Activated CD4-positive, alpha-beta T cell treated with anti-CD3 and anti-CD28 coated beads for 36 hours (primary cell): ENCODE results near the gene SFMBT1. TPM values are rescaled to one million over a fixed set of nuclear protein-coding genes. Genes with fewer than 3 reads are reported as not detected.
A peak's percentile ranks its signal among the peaks of the same experiment; 100 is the strongest.

ENCODE experiments used
- ATAC-seq: fragments of 200-7000 bp; cut with Tn5 transposase; one replicate; pipeline ENCODE4 v1.10.0; 2021; ENCODE audit warnings: mild to moderate bottlenecking, moderate library complexity
- CTCF ChIA-PET: fragments of 350-600 bp; sonication (Branson Sonifier 250); formaldehyde crosslinking; loops from one replicate; lab custom pipeline; 2021; ENCODE audit warnings: antibody characterized with exemption; lab: Charles Lee
- POLR2A ChIA-PET: fragments of 350-600 bp; sonication (Branson Sonifier 250); formaldehyde crosslinking; loops from one replicate; lab custom pipeline; 2021; ENCODE audit warnings: antibody characterized with exemption, inconsistent platforms; lab: Charles Lee
- DNase-seq: peaks from one replicate; pipeline ENCODE4 v3.0.0-alpha.2; 2020
- H3K27ac Mint-ChIP-seq: one replicate; pipeline ENCODE4 v1.8.0; 2021; ENCODE audit warnings: mixed read lengths
- H3K27me3 Mint-ChIP-seq: one replicate; pipeline ENCODE4 v1.8.0; 2021; ENCODE audit warnings: mixed read lengths
- H3K36me3 Mint-ChIP-seq: one replicate; pipeline ENCODE4 v1.8.0; 2021; ENCODE audit warnings: low read depth, mixed read lengths
- H3K4me1 Mint-ChIP-seq: one replicate; pipeline ENCODE4 v1.8.0; 2021; ENCODE audit warnings: mixed read lengths
- H3K4me3 Mint-ChIP-seq: one replicate; pipeline ENCODE4 v1.8.0; 2021; ENCODE audit warnings: mild to moderate bottlenecking, moderate library complexity, mixed read lengths
- H3K9me3 Mint-ChIP-seq: one replicate; pipeline ENCODE4 v1.8.0; 2021; ENCODE audit warnings: low read depth, mixed read lengths
- intact Hi-C, 2 experiments: fragments of 100-400 bp; cut with DNase I in 1 of 2; cut with micrococcal nuclease in 1 of 2; formaldehyde crosslinking; loops; one replicate each; pipeline versions ENCODE4 v1.14.2 to v1.15.1; 2022 to 2024; cut with DNase I, micrococcal nuclease
- total RNA-seq, 2 experiments: library from RNA; stranded (reverse); gene quantifications; one replicate each; pipeline ENCODE4 v1.2.3, GENCODE V29; 2021

Gene SFMBT1
- total RNA-seq, 2 experiments from 2014 or later: 14.5 to 20.3 TPM

DNA sequence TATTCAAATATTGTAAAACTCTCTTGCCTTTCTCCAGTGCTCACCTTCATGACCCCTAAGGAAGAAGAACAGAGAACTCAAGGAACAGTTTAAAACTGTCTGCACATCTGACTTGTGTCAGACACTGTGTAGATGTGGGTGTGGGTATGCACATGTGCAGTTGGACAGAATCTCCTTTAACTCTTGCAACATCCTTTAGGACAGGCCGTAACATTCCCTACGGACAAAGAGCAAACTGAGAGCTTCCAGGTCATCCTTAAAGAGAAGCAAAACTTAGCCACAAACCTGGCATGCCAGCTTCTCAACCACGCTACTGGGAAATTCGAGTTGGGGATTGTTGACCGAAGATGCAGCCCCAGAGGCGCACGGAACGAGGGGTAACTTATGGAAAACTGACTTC, 4.1 kb upstream of the SFMBT1 start:
- intact Hi-C loops: loop anchor here (10.0 kb wide), 2 partner anchors 345 to 835 kb away; partner anchors contain the start of genes ACTR8 (in 1 of the 2), GLT8D1 (in 1 of the 2) and SPCS1 (in 1 of the 2)
- POLR2A ChIA-PET: no interaction called here
- CTCF ChIA-PET: no interaction called here

DNA sequence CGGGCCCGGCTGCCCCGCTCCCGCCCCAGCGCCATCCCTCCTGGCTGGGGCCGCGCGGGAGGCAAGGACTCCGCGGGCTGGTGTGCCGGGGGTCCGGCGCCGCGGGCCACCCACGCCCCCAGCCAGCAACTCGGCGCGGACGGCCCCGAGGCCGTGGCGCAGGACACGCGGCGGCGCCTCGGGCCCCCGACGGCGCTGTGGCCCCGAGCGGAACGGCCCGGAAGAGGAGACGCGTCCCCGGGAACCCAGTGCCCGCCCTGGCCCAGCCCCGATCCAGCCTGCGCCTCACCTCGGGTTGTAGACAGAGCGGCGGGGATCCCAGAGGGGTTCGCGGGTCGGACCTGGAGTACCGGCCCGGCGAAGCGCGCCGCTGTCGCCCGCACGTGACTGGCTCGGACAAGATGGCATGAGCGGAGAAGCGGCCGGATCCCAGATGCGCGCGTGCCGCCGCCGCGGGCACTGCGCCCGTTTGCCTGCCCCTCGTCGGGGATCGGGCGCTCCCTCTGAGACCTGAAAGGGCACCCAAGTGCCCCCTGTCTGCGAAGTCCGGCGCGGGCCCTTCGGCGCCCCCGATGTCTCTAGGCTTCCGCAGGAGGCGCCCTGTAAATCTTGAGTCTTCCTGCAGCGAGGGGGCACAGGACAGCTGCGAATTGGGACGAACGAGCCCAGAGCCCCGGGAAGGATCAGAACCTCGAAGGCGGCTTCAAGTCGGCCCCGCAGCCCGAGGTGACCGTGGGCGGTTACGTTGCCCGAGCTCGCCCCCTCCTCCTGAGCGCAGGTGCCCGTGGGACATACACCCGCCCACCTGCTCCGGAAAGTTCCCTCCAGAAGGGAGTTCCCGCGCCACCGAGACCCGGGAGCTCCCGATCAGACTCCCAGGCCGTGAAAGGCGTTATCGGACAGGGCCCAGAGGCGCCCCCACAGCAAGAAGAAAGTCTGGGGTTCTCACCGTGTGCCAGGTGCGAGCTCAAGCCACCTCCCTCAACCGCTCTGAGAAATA, 598 bp upstream of the SFMBT1 start:
- Mint-ChIP-seq H3K27me3 (no peaks in the 10 kb centered on the region), H3K36me3 (peaks cover 5% of the 10 kb centered on the region), H3K9me3 (no peaks in the 10 kb centered on the region), H3K27ac (peak overlapping the region; percentile 78), H3K4me3 (peak overlapping the region; percentile 72), H3K4me1 (peaks cover 37% of the 10 kb centered on the region)
- DNase-seq: peak; percentile 76
- ChIA-PET POLR2A (interaction anchor here (0.6 to 0.7 kb wide), 5 partner anchors 54 to 354 kb away, joined by 3 to 10 read pairs (median 4); no protein-coding TSS in a partner anchor), CTCF (interaction anchor here (0.8 to 1.9 kb wide), 5 partner anchors 9 to 115 kb away, joined by 3 to 7 read pairs (median 4); no protein-coding TSS in a partner anchor)
- intact Hi-C loops: loop anchor here (1.0 to 10.0 kb wide), 11 partner anchors 26 to 838 kb away; partner anchors contain the start of genes SPCS1 (in 2 of the 2), ACTR8 (in 1 of the 2), GLT8D1 (in 1 of the 2) and PBRM1 (in 1 of the 2)
- peak; percentile 50 for ATAC-seq

More for the DNA sequence above, 4.1 kb upstream of the SFMBT1 start:
- ATAC-seq: no peak
- Mint-ChIP-seq H3K9me3 (no peaks in the 10 kb centered on the region), H3K36me3 (no peaks in the 10 kb centered on the region), H3K27me3 (no peaks in the 10 kb centered on the region), H3K4me3 (no peak overlapping the region), H3K27ac (no peak overlapping the region), H3K4me1 (peaks cover 11% of the 10 kb centered on the region)
- DNase-seq: no peak

DNA sequence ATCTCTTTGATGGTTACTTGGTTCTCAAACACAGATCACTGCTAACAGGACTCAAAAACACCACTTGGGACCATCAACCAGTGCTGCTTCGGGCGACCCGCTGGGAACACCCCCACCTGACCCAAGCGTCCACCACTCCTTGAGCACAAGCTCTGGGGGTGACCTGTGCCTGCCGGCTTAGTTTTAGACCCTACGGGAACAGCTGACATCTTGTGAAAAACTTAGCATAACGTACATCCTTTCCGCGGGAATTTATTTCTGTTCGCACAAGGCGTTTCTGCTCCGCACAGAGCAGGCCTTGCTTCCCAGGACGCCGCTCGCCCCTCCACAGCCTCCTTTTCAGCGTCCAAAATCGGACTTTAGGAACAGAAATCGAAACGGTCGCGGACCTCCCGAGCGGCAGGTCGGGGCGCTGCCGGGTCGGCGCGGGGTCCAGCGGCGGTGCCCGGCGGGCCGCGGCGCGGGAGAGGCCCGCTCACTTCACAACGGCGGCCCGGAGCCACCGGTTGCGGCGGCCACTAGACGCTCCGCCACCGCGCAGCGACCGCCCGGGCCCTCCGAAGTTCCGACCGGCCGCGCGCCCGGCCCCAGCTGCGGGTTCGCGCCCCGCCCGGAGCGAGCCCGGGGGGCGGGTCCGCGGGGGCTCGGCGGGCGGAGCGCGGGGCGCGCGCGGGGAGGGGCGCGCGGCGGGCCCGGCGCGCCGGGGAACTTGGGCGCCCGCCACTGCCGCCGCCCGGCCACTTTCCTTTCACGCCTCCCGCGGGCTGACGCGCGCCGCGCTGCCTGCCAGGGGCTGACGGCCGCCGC, 959 bp downstream of the SFMBT1 start:
- ATAC-seq: peak; percentile 16
- DNase-seq: peak; percentile 77
- intact Hi-C loops: loop anchor here (2.0 to 10.0 kb wide), 5 partner anchors 62 to 840 kb away; partner anchors contain the start of genes ACTR8 (in 1 of the 2), GLT8D1 (in 1 of the 2), NEK4 (in 1 of the 2) and SPCS1 (in 1 of the 2)
- peak overlapping the region; percentile 93 for H3K4me3 Mint-ChIP-seq
- H3K27ac Mint-ChIP-seq: peak overlapping the region; percentile 96
- ChIA-PET CTCF (interaction anchor here (1.0 to 1.9 kb wide), 4 partner anchors 9 to 21 kb away, joined by 3 to 4 read pairs (median 3); no protein-coding TSS in a partner anchor), POLR2A (no interaction called here)
- no peaks in the 10 kb centered on the region for H3K9me3 Mint-ChIP-seq
- peaks cover 50% of the 10 kb centered on the region for H3K4me1 Mint-ChIP-seq
- H3K36me3 Mint-ChIP-seq: peaks cover 5% of the 10 kb centered on the region
- H3K27me3 Mint-ChIP-seq: no peaks in the 10 kb centered on the region

DNA sequence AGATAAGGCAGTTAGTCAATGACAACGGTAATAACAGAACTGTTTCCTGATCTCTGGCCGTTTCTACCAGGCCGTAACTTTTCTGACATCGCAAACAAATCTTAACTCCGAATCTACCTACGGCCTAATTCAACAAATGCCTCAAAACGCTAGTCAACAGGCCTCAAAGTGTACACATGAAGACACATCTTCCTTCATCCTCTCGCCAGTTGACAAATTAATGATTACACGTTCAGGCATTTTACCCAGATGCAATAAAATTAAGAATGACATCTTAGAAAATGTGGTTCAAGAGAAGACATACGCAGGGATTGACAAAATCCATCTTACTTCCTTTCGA, 1.5 kb downstream of the SFMBT1 start:
- Mint-ChIP-seq H3K4me1 (peaks cover 54% of the 10 kb centered on the region), H3K4me3 (peak overlapping the region; percentile 93), H3K9me3 (no peaks in the 10 kb centered on the region), H3K27ac (peak overlapping the region; percentile 96), H3K36me3 (peaks cover 5% of the 10 kb centered on the region), H3K27me3 (no peaks in the 10 kb centered on the region)
- DNase-seq (no peak), ATAC-seq (no peak)
- intact Hi-C loops: loop anchor here (2.0 to 10.0 kb wide), 5 partner anchors 62 to 840 kb away; partner anchors contain the start of genes ACTR8 (in 1 of the 2), GLT8D1 (in 1 of the 2), NEK4 (in 1 of the 2) and SPCS1 (in 1 of the 2)
- POLR2A ChIA-PET: no interaction called here
- CTCF ChIA-PET: interaction anchor here (1.0 to 1.4 kb wide), 3 partner anchors 9 to 21 kb away, joined by 3 read pairs; no protein-coding TSS in a partner anchor

DNA sequence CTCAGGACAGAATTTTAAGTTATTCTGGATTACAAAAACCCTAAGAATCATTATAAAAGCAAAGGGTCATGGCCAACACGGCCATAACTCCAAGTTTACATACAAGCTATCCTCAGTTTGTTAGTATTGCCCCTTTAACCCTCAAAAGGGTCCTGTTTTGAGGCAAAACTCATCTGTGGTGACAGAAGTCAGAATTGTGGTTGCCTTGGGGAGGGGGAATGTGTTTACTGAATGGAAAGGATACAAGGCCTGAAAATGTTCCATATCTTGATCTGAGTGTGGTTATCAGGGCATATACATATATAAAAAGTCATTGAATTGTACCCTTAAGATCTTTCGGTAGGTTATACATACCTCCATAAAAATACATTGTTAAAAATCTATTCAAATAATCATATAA, 2.1 kb downstream of the SFMBT1 start:
- Mint-ChIP-seq H3K27ac (peak overlapping the region; percentile 96), H3K9me3 (no peaks in the 10 kb centered on the region), H3K27me3 (no peaks in the 10 kb centered on the region), H3K36me3 (peaks cover 5% of the 10 kb centered on the region), H3K4me1 (peaks cover 60% of the 10 kb centered on the region), H3K4me3 (peak overlapping the region; percentile 93)
- intact Hi-C loops: loop anchor here (2.0 to 10.0 kb wide), 5 partner anchors 61 to 841 kb away; partner anchors contain the start of genes ACTR8 (in 1 of the 2), GLT8D1 (in 1 of the 2), NEK4 (in 1 of the 2) and SPCS1 (in 1 of the 2)
- ChIA-PET POLR2A (interaction anchor here (0.7 kb wide), 2 partner anchors 30 to 60 kb away, joined by 3 read pairs; no protein-coding TSS in a partner anchor), CTCF (interaction anchor here (0.8 to 1.4 kb wide), 4 partner anchors 8 to 107 kb away, joined by 3 to 4 read pairs (median 3); no protein-coding TSS in a partner anchor)
- DNase-seq: no peak
- ATAC-seq: no peak

DNA sequence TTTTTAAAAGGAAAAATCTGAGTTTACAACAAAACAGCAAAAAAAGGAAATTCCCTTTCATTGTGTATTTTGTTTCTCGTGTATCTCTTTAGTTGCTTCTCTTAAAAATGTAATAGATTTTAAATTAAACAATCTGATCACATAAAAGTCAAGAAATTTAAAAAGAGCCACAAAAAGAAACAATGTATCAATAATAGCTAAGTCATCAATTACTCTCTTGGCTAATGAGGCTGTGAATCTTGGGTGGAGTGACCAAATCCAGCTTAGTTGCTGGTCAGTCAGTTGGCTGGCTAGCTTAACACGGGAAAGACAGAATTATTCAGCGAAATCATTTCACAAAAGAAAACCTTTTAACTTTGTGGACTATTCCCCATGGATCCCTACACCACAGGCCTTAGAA, 3.2 kb downstream of the SFMBT1 start:
- Mint-ChIP-seq H3K4me1 (peaks cover 68% of the 10 kb centered on the region), H3K27me3 (no peaks in the 10 kb centered on the region), H3K9me3 (no peaks in the 10 kb centered on the region), H3K36me3 (peaks cover 5% of the 10 kb centered on the region), H3K4me3 (no peak overlapping the region), H3K27ac (no peak overlapping the region)
- ATAC-seq (no peak), DNase-seq (no peak)
- intact Hi-C loops: loop anchor here (5.0 to 10.0 kb wide), 3 partner anchors 150 to 842 kb away; partner anchors contain the start of genes ACTR8 (in 1 of the 2), GLT8D1 (in 1 of the 2) and SPCS1 (in 1 of the 2)
- ChIA-PET CTCF (interaction anchor here (0.6 to 1.1 kb wide), 3 partner anchors 11 to 92 kb away, joined by 3 to 4 read pairs (median 3); no protein-coding TSS in a partner anchor), POLR2A (interaction anchor here (0.6 to 1.1 kb wide), 2 partner anchors 14 to 61 kb away, joined by 3 to 6 read pairs; no protein-coding TSS in a partner anchor)

DNA sequence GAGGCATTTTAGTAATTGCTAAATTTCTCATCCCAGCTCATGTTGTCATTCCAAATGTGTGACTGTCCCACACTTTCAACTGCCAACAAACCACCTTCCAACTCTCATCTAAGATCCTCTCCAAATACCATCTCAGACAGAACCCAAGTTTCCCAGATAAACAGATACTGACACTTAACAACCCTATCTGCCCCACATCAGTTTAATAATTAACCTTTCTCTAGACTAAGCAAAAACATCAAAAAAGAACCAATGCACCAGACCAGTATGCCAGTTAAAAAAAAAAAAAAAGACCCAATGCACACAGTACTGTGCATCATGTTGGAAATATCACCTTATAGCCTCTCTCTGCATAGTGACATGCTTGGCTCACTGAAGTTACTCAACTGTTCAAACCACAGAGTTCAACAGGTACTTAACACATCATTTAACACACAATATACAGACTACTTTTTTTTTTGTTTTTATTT, 5.5 kb downstream of the SFMBT1 start:
- no peak for DNase-seq
- POLR2A ChIA-PET: no interaction called here
- no peak overlapping the region for H3K4me3 Mint-ChIP-seq
- intact Hi-C loops: loop anchor here (5.0 to 10.0 kb wide), 3 partner anchors 148 to 844 kb away; partner anchors contain the start of genes ACTR8 (in 1 of the 2), GLT8D1 (in 1 of the 2) and SPCS1 (in 1 of the 2)
- H3K36me3 Mint-ChIP-seq: peaks cover 5% of the 10 kb centered on the region
- peaks cover 74% of the 10 kb centered on the region for H3K4me1 Mint-ChIP-seq
- H3K27ac Mint-ChIP-seq: peak overlapping the region; percentile 17
- CTCF ChIA-PET: no interaction called here
- ATAC-seq: peak; percentile 40
- no peaks in the 10 kb centered on the region for H3K9me3 Mint-ChIP-seq
- no peaks in the 10 kb centered on the region for H3K27me3 Mint-ChIP-seq

DNA sequence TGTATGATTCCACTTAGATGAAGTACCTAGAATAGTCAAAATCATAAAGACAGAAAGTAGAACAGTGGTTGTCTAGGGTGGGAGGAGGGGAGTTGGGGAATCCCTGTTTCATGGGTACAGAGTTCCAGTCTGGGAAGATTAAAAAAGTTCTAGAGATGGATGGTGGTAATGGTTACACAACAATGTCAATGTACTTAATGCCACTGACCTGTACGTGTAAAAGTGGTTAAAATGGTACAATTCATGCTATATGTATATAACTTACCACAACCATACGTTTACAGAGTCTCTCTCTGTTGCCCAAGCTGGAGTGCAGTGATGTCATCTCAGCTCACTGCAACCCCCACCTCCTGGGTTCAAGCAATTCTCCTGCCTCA, 6.5 kb downstream of the SFMBT1 start:
- Mint-ChIP-seq H3K27me3 (no peaks in the 10 kb centered on the region), H3K4me3 (no peak overlapping the region), H3K4me1 (peaks cover 79% of the 10 kb centered on the region), H3K36me3 (no peaks in the 10 kb centered on the region), H3K9me3 (no peaks in the 10 kb centered on the region), H3K27ac (peak overlapping the region; percentile 61)
- no peak for ATAC-seq
- intact Hi-C loops: no loop called here
- ChIA-PET POLR2A (no interaction called here), CTCF (no interaction called here)
- DNase-seq: no peak

DNA sequence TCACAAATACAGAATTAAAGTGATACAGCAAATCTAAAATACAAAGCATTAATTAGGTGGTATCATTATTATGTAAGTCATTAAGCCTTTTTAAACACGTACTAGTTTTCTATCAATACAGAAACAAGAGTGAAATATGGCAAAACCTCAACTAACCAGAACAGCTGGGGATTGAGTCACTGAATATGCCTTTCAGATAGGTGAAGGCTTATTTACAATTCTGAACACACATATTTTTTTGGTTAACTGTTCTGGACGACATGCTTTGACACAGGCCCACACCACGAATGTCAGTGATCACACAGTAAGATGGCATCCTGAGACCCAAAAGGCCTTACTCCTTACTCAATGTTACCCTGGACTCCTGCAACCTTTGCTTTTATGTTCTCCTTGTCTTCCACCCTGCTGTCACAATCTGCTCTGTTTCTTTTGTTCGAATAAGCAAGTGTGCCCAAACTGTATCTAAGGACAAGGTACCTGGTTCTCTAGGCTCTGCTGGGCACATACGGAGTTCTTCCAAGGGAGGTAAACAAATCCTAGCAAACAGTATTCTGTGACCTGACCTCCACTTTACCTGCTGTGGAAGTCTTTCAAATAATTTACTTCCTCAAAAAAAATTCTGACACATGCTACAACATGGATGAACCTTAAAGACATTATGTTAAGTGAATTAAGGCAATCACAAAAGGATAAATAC, 7.0 kb downstream of the SFMBT1 start:
- no peaks in the 10 kb centered on the region for H3K36me3 Mint-ChIP-seq
- DNase-seq (no peak), ATAC-seq (no peak)
- H3K9me3 Mint-ChIP-seq: no peaks in the 10 kb centered on the region
- POLR2A ChIA-PET: no interaction called here
- H3K4me1 Mint-ChIP-seq: peaks cover 74% of the 10 kb centered on the region
- CTCF ChIA-PET: no interaction called here
- H3K4me3 Mint-ChIP-seq: no peak overlapping the region
- intact Hi-C loops: loop anchor here in 1 of 2 experiments (1.0 kb wide), 1 partner anchor 17 kb away; no protein-coding TSS in a partner anchor
- H3K27ac Mint-ChIP-seq: peak overlapping the region; percentile 61
- H3K27me3 Mint-ChIP-seq: no peaks in the 10 kb centered on the region
